Stimulated activated CD4-positive, alpha-beta T cell treated with anti-CD3 and anti-CD28 coated beads, Interleukin-4, amount 100 ng/mL, for 48 hours (primary cell): ENCODE measurements around the gene SRGAP3.

Experiments used
- DNase-seq, 2 donors: peaks; one replicate each; pipeline ENCODE4 v3.0.0-alpha.2; 2020; ENCODE audit warnings: low read depth in 2 of 2

SRGAP3 gene

GRCh38 chr3:9015250-9015649, 234.2 kb downstream of the SRGAP3 start:
- DNase-seq, result no peak

- no peak for DNase-seq
Observed at GRCh38 chr3:9013782-9014563, 235.5 kb downstream of the SRGAP3 start.

- no peak for DNase-seq
Observed at GRCh38 chr3:9012521-9012920, 236.9 kb downstream of the SRGAP3 start.

DNA sequence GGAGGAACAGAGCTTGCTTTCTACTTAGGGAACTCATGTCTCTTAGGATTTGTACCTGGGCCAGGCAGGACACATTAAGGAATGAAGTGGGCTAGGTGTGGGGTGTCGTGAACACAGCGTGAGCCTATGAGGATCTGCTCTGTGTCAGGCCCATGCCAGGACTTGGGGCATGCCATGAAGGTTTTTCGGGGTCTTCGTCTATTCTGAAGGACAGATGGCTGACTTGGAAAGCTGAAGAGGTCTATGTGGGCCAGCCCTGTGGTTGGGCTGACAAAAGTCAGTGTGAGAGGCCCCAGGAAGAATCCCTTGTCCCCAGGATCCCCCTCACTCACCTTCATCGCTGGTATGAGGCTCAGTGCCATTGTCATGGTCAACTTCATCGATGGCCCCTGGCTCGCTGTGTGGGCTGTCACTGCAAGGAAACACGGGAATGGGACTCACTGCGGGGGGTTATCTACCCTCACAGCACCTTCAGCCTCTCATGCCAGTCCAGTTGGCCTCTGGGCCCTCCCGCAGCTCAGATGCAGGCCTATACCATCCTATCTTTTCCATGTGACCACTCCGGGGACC, 239.4 kb downstream of the SRGAP3 start:
- no peak for DNase-seq

- no peak for DNase-seq
Observed at GRCh38 chr3:9008550-9009255, 240.7 kb downstream of the SRGAP3 start.

- no peak for DNase-seq
Observed at GRCh38 chr3:9007928-9008327, 241.5 kb downstream of the SRGAP3 start.

- no peak for DNase-seq
Observed at GRCh38 chr3:9007213-9007612, 242.2 kb downstream of the SRGAP3 start.

GRCh38 chr3:9000041-9000440, 249.4 kb downstream of the SRGAP3 start:
- no peak for DNase-seq

DNA sequence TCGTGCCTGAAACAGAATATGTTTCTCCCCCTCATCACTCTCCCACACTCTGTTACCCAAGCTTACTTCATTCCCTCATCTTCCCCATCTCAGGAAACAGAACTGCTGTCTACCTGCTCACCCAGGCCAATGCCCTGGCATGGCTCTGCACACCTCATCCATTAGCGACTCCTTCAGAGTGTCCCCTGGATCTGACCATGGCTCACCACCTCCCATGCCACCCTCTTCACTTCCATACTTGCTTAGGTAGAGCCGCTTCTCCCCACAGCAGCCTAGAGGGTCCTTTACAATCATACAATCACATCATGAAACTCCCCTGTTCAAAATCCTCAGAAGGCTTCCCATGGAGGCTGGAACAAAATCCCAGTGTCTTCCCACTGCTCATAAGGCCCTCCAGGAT, 252.3 kb downstream of the SRGAP3 start:
- no peak for DNase-seq

- no peak for DNase-seq
Observed at GRCh38 chr3:8996681-8997121, 252.7 kb downstream of the SRGAP3 start.

GRCh38 chr3:8996216-8996615, 253.2 kb downstream of the SRGAP3 start:
- DNase-seq, result no peak

DNA sequence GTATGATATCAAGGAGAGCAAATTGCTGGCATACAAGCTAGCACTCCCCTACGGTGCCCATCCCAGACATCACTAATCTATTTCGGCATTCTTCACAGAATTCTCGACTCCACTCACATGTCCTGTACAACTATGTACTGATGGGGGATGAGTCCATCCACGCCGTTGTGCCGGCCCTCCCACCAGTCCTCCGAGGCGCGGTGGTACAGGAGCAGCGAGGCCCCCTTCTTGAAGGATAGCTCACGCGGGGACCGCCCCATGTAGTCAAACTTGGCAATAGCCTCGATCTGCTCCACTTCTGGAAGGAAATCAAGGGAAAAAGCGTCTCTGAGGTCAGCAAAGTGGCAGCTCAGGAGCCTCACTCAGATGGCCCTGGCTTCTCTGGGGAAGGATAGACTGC, 255.2 kb downstream of the SRGAP3 start:
- no peak for DNase-seq

DNA sequence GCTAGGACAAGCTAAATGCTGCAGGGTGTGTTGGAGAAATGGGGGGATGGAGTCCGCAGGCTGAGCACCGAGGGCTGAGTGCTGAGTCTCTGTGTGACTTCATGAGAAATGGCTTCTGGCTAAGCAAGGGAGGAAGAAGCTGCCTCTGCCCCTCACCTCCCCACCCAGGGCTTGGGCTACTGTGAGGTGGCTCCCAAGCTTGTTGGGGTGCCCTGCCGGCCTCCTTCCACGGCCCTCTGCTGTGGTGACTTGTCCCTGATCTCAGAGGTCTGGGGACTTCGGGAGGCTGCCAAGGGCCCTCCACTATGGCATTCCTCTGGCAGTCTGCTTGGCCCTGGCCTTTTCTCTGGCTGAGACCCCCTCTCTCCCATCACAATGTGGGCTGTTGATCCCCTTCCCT, 256.1 kb downstream of the SRGAP3 start:
- no peak for DNase-seq

GRCh38 chr3:8992854-8993253, 256.6 kb downstream of the SRGAP3 start:
- DNase-seq, result no peak

GRCh38 chr3:8992199-8992598, 257.2 kb downstream of the SRGAP3 start:
- DNase-seq, result no peak

GRCh38 chr3:8990266-8991215, 258.9 kb downstream of the SRGAP3 start:
- no peak for DNase-seq

- no peak for DNase-seq
Observed at GRCh38 chr3:8988791-8989558, 260.5 kb downstream of the SRGAP3 start.

GRCh38 chr3:8988384-8988655, 261.1 kb downstream of the SRGAP3 start:
- DNase-seq, result no peak

- peak; percentile 37 to 65 for DNase-seq
Observed at GRCh38 chr3:8987645-8988383, 261.6 kb downstream of the SRGAP3 start.

GRCh38 chr3:8987226-8987625, 262.2 kb downstream of the SRGAP3 start:
- DNase-seq, result no peak

GRCh38 chr3:8986741-8987140, 262.7 kb downstream of the SRGAP3 start:
- no peak for DNase-seq
